IMR-90 (cell line): ENCODE data around the gene FXR2. TPM values are rescaled to one million over a fixed set of nuclear protein-coding genes. Genes with fewer than 3 reads are reported as not detected.

Source experiments
- ATAC-seq: fragments of 200-7000 bp; cut with Tn5 transposase; 2 replicates; pipeline ENCODE4 v1.9.1; 2020; ENCODE audit warnings: low read depth, mild to moderate bottlenecking, moderate library complexity
- BruUV-seq: library from RNA; stranded (reverse); fragments of 400-500 nt; replicated peaks from 2 replicates; lab custom pipeline; 2021; lab: Mats Ljungman, UMichigan
- CTCF ChIA-PET: fragments of 300-600 bp; formaldehyde crosslinking; extraction: SDS; loops from one replicate; lab custom pipeline; 2021; ENCODE audit warnings: antibody characterized with exemption; lab: Yijun Ruan, JAX
- POLR2A ChIA-PET: fragments of 300-600 bp; sonication (Branson Sonifier 250); formaldehyde crosslinking; loops from one replicate; lab custom pipeline; 2022; ENCODE audit warnings: antibody characterized with exemption; ENCODE audit not compliant: unreplicated experiment; lab: Charles Lee
- DNase-seq: peaks from one replicate; pipeline ENCODE4 v3.0.0; 2013
- H2AFZ ChIP-seq: replicated peaks from 2 replicates; pipeline ENCODE3; 2013; ENCODE audit warnings: low read length, mild to moderate bottlenecking; ENCODE audit not compliant: poor library complexity
- H2AK5ac ChIP-seq: 2 replicates; pipeline ENCODE4 v1.6.1; 2013; ENCODE audit warnings: low read depth, low read length, inconsistent platforms
- H2AK9ac ChIP-seq: replicated peaks from 2 replicates; pipeline ENCODE3; 2013; ENCODE audit warnings: mild to moderate bottlenecking, low read depth, low read length, moderate library complexity; ENCODE audit not compliant: poor library complexity
- H2BK120ac ChIP-seq: 2 replicates; pipeline ENCODE4 v1.6.1; 2013; ENCODE audit warnings: low read depth, low read length, inconsistent platforms
- H2BK15ac ChIP-seq: 3 replicates; pipeline ENCODE4 v1.6.1; 2013; ENCODE audit warnings: low read depth, low read length, inconsistent platforms
- H2BK20ac ChIP-seq: 2 replicates; pipeline ENCODE4 v1.6.1; 2013; ENCODE audit warnings: low read depth, mild to moderate bottlenecking, inconsistent platforms, low read length, moderate library complexity
- H2BK5ac ChIP-seq: 2 replicates; pipeline ENCODE4 v1.6.1; 2013; ENCODE audit warnings: mild to moderate bottlenecking, low read depth, low read length, inconsistent platforms; ENCODE audit not compliant: poor library complexity, severe bottlenecking
- H3K14ac ChIP-seq: replicated peaks from 2 replicates; pipeline ENCODE4 v1.6.1; 2013; ENCODE audit warnings: low read depth, low read length, inconsistent platforms
- H3K18ac ChIP-seq: 2 replicates; pipeline ENCODE4 v1.6.1; 2013; ENCODE audit warnings: low read depth, low read length, control low read depth
- H3K23ac ChIP-seq: 2 replicates; pipeline ENCODE4 v1.6.1; 2013; ENCODE audit warnings: low read depth, low read length, inconsistent platforms
- H3K27ac ChIP-seq: 2 replicates; pipeline ENCODE4 v1.5.1; 2013; ENCODE audit warnings: mild to moderate bottlenecking, control low read depth, low read length; ENCODE audit not compliant: insufficient read depth
- H3K27me3 ChIP-seq: 2 replicates; pipeline ENCODE4 v1.6.1; 2013; ENCODE audit warnings: low read length; ENCODE audit not compliant: control insufficient read depth, insufficient read depth
- H3K36me3 ChIP-seq: 2 replicates; pipeline ENCODE4 v1.6.1; 2013; ENCODE audit warnings: low read length, mixed read lengths; ENCODE audit not compliant: control insufficient read depth, insufficient read depth
- H3K4ac ChIP-seq: 2 replicates; pipeline ENCODE4 v1.6.1; 2013; ENCODE audit warnings: low read depth, low read length, inconsistent platforms
- H3K4me1 ChIP-seq: 2 replicates; pipeline ENCODE4 v1.6.1; 2013; ENCODE audit warnings: low read length, mixed read lengths; ENCODE audit not compliant: control insufficient read depth, insufficient read depth
- H3K4me2 ChIP-seq: 2 replicates; pipeline ENCODE4 v1.6.1; 2013; ENCODE audit warnings: low read depth, mild to moderate bottlenecking, control low read depth, low read length, moderate library complexity
- H3K4me3 ChIP-seq: 2 replicates; pipeline ENCODE4 v1.5.1; 2013; ENCODE audit warnings: low read depth, mild to moderate bottlenecking, control low read depth, low read length, moderate library complexity; ENCODE audit not compliant: insufficient read depth
- H3K56ac ChIP-seq: 2 replicates; pipeline ENCODE4 v1.6.1; 2013; ENCODE audit warnings: low read length, inconsistent platforms; ENCODE audit not compliant: insufficient read depth; ENCODE audit errors: extremely low read depth
- H3K79me1 ChIP-seq, 2 experiments: 2 replicates each; pipeline ENCODE4 v1.6.1; 2013; ENCODE audit warnings: low read length in 2 of 2, inconsistent platforms in 1 of 2, low read depth in 1 of 2
- H3K9ac ChIP-seq: 2 replicates; pipeline ENCODE4 v1.6.1; 2013; ENCODE audit warnings: low read depth, low read length, control low read depth
- H3K9me1 ChIP-seq: 2 replicates; pipeline ENCODE4 v1.6.1; 2013; ENCODE audit warnings: low read length, inconsistent platforms; ENCODE audit not compliant: insufficient read depth
- H3K9me3 ChIP-seq: 2 replicates; pipeline ENCODE4 v1.6.1; 2013; ENCODE audit warnings: low read length; ENCODE audit not compliant: control insufficient read depth, insufficient read depth
- H4K20me1 ChIP-seq: 2 replicates; pipeline ENCODE4 v1.6.1; 2013; ENCODE audit warnings: low read length, inconsistent platforms; ENCODE audit not compliant: insufficient read depth
- H4K5ac ChIP-seq: 2 replicates; pipeline ENCODE4 v1.6.1; 2013; ENCODE audit warnings: mild to moderate bottlenecking, low read depth, low read length, control low read depth
- H4K8ac ChIP-seq, 2 experiments: 2 replicates each; pipeline ENCODE4 v1.6.1; 2013; ENCODE audit warnings: low read depth in 2 of 2, low read length in 2 of 2, control low read depth in 1 of 2, inconsistent platforms in 1 of 2
- H4K91ac ChIP-seq: 2 replicates; pipeline ENCODE4 v1.6.1; 2013; ENCODE audit warnings: low read depth, low read length, inconsistent platforms; ENCODE audit not compliant: insufficient read depth
- BHLHE40 ChIP-seq: fragments of 150-350 bp; IDR thresholded peaks from 2 replicates; pipeline ENCODE4 v1.6.1; 2016; ENCODE audit warnings: mild to moderate bottlenecking, low read depth, low read length
- CHD1 ChIP-seq: IDR thresholded peaks from 2 replicates; pipeline ENCODE4 v1.6.1; 2012; ENCODE audit warnings: low read depth, low read length, improper control_type of control experiment
- FOS ChIP-seq: fragments of 150-350 bp; IDR thresholded peaks from 2 replicates; pipeline ENCODE4 v1.6.1; 2016; ENCODE audit warnings: low read depth, low read length
- NFE2L2 ChIP-seq: fragments of 150-350 bp; IDR thresholded peaks from 2 replicates; pipeline ENCODE4 v1.6.1; 2016; ENCODE audit warnings: low read depth, mild to moderate bottlenecking, low read length
- POLR2A ChIP-seq: IDR thresholded peaks from 2 replicates; pipeline ENCODE4 v1.6.1; 2012; ENCODE audit warnings: mild to moderate bottlenecking, low read depth, low read length
- RAD21 ChIP-seq: IDR thresholded peaks from 2 replicates; pipeline ENCODE4 v1.6.1; 2012; ENCODE audit warnings: low read length, improper control_type of control experiment
- RCOR1 ChIP-seq: IDR thresholded peaks from 2 replicates; pipeline ENCODE4 v1.6.1; 2012; ENCODE audit warnings: mild to moderate bottlenecking, low read length, improper control_type of control experiment; ENCODE audit not compliant: insufficient replicate concordance
- WGBS, 2 experiments: methylation state at CpG; one replicate each; pipeline versions ENCODE4 v1.1.5 to v1.1.7; 2013; ENCODE audit warnings: missing lambda C conversion rate in 2 of 2; ENCODE audit not compliant: insufficient read length in 1 of 2; ENCODE audit errors: extremely low coverage in 2 of 2; 5-methylcytosine and 5-hydroxymethylcytosine counted together
- dilution Hi-C: fragments of 300-500 bp; cut with HindIII; formaldehyde crosslinking; loops from one replicate; pipeline ENCODE4 v1.14.3; 2018; ENCODE audit warnings: low sequenced_read_pairs; ENCODE audit not compliant: unreplicated experiment
- in situ Hi-C: fragments of 300-500 bp; cut with MboI; formaldehyde crosslinking; loops from 3 replicates; pipeline ENCODE4 v1.14.3; 2019; ENCODE audit warnings: low sequenced_read_pairs, inconsistent platforms, mixed read lengths
- intact Hi-C: fragments of 100-400 bp; cut with micrococcal nuclease; formaldehyde crosslinking; loops from 2 replicates; pipeline ENCODE4 v1.10.0; 2022
- polyA plus RNA-seq, 3 experiments: library from polyadenylated mRNA; depleted of rRNA; stranded (reverse); fragments of >200 nt; gene quantifications; 2 replicates each; pipeline ENCODE4 v1.2.3, GENCODE V29; 2012; ENCODE audit warnings: low replicate concordance in 1 of 3
- total RNA-seq: library from RNA; depleted of rRNA; stranded (reverse); fragments of >200 nt; gene quantifications from 2 replicates; pipeline ENCODE4 v1.2.3, GENCODE V29; 2012
- TF ChIP-seq, protein P1 (sequence below): fragments of 150-350 bp; IDR thresholded peaks from 2 replicates; pipeline ENCODE4 v1.6.1; 2016; ENCODE audit warnings: low read depth, mild to moderate bottlenecking, low read length, moderate library complexity, borderline replicate concordance
- TF ChIP-seq, protein P2 (sequence below): conservative IDR thresholded peaks from 2 replicates; pipeline ENCODE4 v1.5.1; 2012; ENCODE audit warnings: mild to moderate bottlenecking, low read depth, low read length, improper control_type of control experiment

Gene FXR2
- total and polyA plus RNA-seq, 2 of the 4 experiments (the other 2 are of a cell fraction) = 39.1 to 55.9 TPM

DNA sequence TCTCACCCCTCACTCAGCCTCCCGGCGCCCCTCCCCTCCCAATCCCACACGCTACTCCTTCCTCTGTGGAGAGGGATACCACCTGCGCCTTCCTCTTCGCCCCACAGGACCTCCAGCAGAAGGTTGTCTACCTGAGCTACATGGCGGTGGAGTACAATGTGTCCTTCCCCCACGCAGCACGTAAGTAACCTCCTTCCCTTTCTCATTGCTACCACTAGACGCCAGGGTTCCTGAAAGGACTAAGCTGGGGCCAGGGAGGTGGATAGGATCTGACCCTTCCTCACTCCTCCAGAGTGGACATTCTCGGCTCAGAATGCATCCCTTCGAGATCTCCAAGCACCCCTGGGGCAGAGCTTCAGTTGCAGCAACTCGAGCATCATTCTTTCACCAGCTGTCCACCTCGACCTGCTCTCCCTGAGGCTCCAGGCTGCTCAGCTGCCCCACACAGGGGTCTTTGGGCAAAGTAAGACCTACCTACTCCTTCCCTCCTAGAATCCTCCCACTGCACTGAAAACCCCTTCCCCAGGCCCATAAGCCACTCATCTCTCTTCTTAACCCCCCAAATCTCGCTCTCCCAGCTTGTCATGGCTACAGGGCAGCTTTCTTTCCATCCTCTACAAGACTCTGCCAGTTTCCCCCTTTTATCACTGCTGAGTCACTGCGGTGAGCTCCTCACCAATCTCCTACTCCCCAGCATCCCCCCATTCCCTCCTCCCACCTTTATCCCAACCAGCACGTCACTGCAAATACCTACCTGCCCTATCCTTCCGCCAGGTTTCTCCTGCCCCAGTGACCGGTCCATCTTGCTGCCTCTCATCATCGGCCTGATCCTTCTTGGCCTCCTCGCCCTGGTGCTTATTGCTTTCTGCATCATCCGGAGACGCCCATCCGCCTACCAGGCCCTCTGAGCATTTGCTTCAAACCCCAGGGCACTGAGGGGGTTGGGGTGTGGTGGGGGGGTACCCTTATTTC, 33.8 kb downstream of the FXR2 start (continued):
- no peak for TF ChIP-seq CHD1

DNA sequence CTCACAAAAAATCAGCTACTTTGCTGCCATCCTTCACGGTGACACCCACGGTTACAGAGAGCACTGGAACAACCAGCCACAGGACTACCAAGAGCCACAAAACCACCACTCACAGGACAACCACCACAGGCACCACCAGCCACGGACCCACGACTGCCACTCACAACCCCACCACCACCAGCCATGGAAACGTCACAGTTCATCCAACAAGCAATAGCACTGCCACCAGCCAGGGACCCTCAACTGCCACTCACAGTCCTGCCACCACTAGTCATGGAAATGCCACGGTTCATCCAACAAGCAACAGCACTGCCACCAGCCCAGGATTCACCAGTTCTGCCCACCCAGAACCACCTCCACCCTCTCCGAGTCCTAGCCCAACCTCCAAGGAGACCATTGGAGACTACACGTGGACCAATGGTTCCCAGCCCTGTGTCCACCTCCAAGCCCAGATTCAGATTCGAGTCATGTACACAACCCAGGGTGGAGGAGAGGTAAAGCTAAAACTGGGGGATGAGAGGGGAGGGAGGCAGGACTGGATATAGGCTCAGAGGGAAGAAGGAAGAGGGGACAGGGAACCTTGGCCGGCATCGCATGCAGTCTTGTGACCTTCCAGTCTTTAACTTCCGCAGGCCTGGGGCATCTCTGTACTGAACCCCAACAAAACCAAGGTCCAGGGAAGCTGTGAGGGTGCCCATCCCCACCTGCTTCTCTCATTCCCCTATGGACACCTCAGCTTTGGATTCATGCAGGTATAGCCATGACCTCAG, 34.7 kb downstream of the FXR2 start:
- dilution Hi-C loops = no loop called here
- in situ Hi-C loops = no loop called here
- peak overlapping the region; percentile 86 for H2AK9ac ChIP-seq
- peak overlapping the region; percentile 1; the same call in 1 of the 2 replicates for H3K4me3 ChIP-seq
- H3K4me1 ChIP-seq = peaks cover 31% of the 10 kb centered on the region
- H3K14ac ChIP-seq = peak overlapping the region; percentile 81
- peak overlapping the region; percentile 4; the same call in 2 of the 3 replicates for H2BK15ac ChIP-seq
- peak overlapping the region; percentile 70 for H2AFZ ChIP-seq
- H4K5ac ChIP-seq = peak overlapping the region; percentile 72
- CTCF ChIA-PET = interaction anchor here (1.3 kb wide), 1 partner anchor 108 kb away, joined by 4 read pairs; the partner anchor contains the start of genes TP53 and WRAP53
- 65% methylated on average over 6 of the region's 12 CpGs; no CpG with 5 or more reads in 1 of the 2 experiments for WGBS, 2 experiments
- H3K27ac ChIP-seq = peak overlapping the region; percentile 49
- intact Hi-C loops = no loop called here
- H3K9ac ChIP-seq = peak overlapping the region; percentile 8
- H2BK20ac ChIP-seq = no peak overlapping the region; the same call in 1 of the 2 replicates
- no peaks in the 10 kb centered on the region for H3K27me3 ChIP-seq
- peak overlapping the region; percentile 93 for H2AK5ac ChIP-seq
- BruUV-seq = no TSS peak
- POLR2A ChIA-PET = interaction anchor here (0.5 to 1.2 kb wide), 2 partner anchors 9 kb away, joined by 3 to 6 read pairs; no protein-coding TSS in a partner anchor
- H3K18ac ChIP-seq = peak overlapping the region; percentile 3; the same call in 1 of the 2 replicates
- peak overlapping the region; percentile 7 for H3K23ac ChIP-seq
- H3K9me1 ChIP-seq = peaks cover 19% of the 10 kb centered on the region
- peak overlapping the region; percentile 76 for H2BK5ac ChIP-seq
- peak overlapping the region in 1 of 2 experiments; percentile 78; a peak in 2 of 4 replicates for H4K8ac ChIP-seq
- H3K4me2 ChIP-seq = peak overlapping the region; percentile 23
- peaks cover 42% of the 10 kb centered on the region for H3K36me3 ChIP-seq
- peaks cover 16 to 82% of the 10 kb centered on the region in 2 experiments for H3K79me1 ChIP-seq
- peak overlapping the region; percentile 78 for H3K4ac ChIP-seq
- no peaks in the 10 kb centered on the region for H3K9me3 ChIP-seq
- peak overlapping the region; percentile 63 for H4K91ac ChIP-seq
- no peak overlapping the region for H3K56ac ChIP-seq
- H2BK120ac ChIP-seq = peak overlapping the region; percentile 8; the same call in 1 of the 2 replicates
- peaks cover 46% of the 10 kb centered on the region for H4K20me1 ChIP-seq
- DNase-seq (no peak), ATAC-seq (no peak)
- TF ChIP-seq RAD21 (no peak), POLR2A (no peak), FOS (no peak), BHLHE40 (no peak), RCOR1 (no peak), NFE2L2 (no peak)
- TF ChIP-seq, protein P1, sequence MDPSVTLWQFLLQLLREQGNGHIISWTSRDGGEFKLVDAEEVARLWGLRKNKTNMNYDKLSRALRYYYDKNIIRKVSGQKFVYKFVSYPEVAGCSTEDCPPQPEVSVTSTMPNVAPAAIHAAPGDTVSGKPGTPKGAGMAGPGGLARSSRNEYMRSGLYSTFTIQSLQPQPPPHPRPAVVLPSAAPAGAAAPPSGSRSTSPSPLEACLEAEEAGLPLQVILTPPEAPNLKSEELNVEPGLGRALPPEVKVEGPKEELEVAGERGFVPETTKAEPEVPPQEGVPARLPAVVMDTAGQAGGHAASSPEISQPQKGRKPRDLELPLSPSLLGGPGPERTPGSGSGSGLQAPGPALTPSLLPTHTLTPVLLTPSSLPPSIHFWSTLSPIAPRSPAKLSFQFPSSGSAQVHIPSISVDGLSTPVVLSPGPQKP = no peak
- TF ChIP-seq, protein P2, sequence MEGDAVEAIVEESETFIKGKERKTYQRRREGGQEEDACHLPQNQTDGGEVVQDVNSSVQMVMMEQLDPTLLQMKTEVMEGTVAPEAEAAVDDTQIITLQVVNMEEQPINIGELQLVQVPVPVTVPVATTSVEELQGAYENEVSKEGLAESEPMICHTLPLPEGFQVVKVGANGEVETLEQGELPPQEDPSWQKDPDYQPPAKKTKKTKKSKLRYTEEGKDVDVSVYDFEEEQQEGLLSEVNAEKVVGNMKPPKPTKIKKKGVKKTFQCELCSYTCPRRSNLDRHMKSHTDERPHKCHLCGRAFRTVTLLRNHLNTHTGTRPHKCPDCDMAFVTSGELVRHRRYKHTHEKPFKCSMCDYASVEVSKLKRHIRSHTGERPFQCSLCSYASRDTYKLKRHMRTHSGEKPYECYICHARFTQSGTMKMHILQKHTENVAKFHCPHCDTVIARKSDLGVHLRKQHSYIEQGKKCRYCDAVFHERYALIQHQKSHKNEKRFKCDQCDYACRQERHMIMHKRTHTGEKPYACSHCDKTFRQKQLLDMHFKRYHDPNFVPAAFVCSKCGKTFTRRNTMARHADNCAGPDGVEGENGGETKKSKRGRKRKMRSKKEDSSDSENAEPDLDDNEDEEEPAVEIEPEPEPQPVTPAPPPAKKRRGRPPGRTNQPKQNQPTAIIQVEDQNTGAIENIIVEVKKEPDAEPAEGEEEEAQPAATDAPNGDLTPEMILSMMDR = no peak
